Panc1 (cell line): ENCODE results near the gene NBEAL2. TPM values are rescaled to one million over a fixed set of nuclear protein-coding genes. Genes with fewer than 3 reads are reported as not detected.

Experiments
- ATAC-seq: fragments of 200-7000 bp; cut with Tn5 transposase; 2 replicates; pipeline ENCODE4 v1.9.1; 2020; ENCODE audit warnings: mild to moderate bottlenecking, moderate library complexity
- BruUV-seq: library from RNA; stranded (reverse); fragments of 400-500 nt; replicated peaks from 2 replicates; lab custom pipeline; 2021; lab: Mats Ljungman, UMichigan
- CTCF ChIA-PET: fragments of 300-600 bp; sonication (Branson Sonifier 250); formaldehyde crosslinking; loops from one replicate; lab custom pipeline; 2022; ENCODE audit warnings: antibody characterized with exemption; lab: Charles Lee
- POLR2A ChIA-PET: fragments of 300-600 bp; sonication (Branson Sonifier 250); formaldehyde crosslinking; loops from one replicate; lab custom pipeline; 2022; ENCODE audit warnings: antibody characterized with exemption; lab: Charles Lee
- DNase-seq: peaks from one replicate; pipeline ENCODE4 v3.0.0-alpha.2; 2010; ENCODE audit warnings: low read depth, low spot score
- H3K27ac ChIP-seq: 2 replicates; pipeline ENCODE4 v1.5.1; 2011; ENCODE audit warnings: mild to moderate bottlenecking, low read length, inconsistent platforms
- H3K27me3 ChIP-seq: fragments of 200-500 bp; sonication (Bioruptor generic); 2 replicates; pipeline ENCODE4 v1.6.0; 2014; ENCODE audit warnings: low read length, inconsistent platforms; ENCODE audit not compliant: control insufficient read depth, insufficient read depth
- H3K36me3 ChIP-seq: fragments of 200-500 bp; sonication (Bioruptor generic); 2 replicates; pipeline ENCODE4 v1.5.1; 2014; ENCODE audit warnings: inconsistent platforms, mild to moderate bottlenecking, low read length, moderate library complexity; ENCODE audit not compliant: control insufficient read depth, insufficient read depth
- H3K4me1 ChIP-seq: 2 replicates; pipeline ENCODE4 v1.5.1; 2011; ENCODE audit warnings: inconsistent platforms, mild to moderate bottlenecking, low read length, moderate library complexity; ENCODE audit not compliant: control insufficient read depth, insufficient read depth
- H3K4me3 ChIP-seq, 2 experiments: 2 replicates each; pipeline ENCODE4 v1.5.1; 2011 to 2012; ENCODE audit warnings: low read depth in 2 of 2, low read length in 2 of 2, mild to moderate bottlenecking in 2 of 2, inconsistent platforms in 1 of 2, moderate library complexity in 1 of 2
- H3K9me3 ChIP-seq: fragments of 200-500 bp; sonication (Bioruptor generic); 2 replicates; pipeline ENCODE4 v1.5.1; 2014; ENCODE audit warnings: low read depth, mild to moderate bottlenecking, inconsistent platforms, low read length, moderate library complexity; ENCODE audit not compliant: control insufficient read depth, insufficient read depth
- POLR2AphosphoS5 ChIP-seq: IDR thresholded peaks from 2 replicates; pipeline ENCODE4 v1.6.1; 2012; ENCODE audit warnings: mild to moderate bottlenecking, low read depth, low read length, moderate library complexity
- SIN3A ChIP-seq: IDR thresholded peaks from 2 replicates; pipeline ENCODE4 v1.6.1; 2012; ENCODE audit warnings: low read depth, mild to moderate bottlenecking, low read length, moderate library complexity, borderline replicate concordance; ENCODE audit not compliant: insufficient read depth
- TCF7L2 ChIP-seq: IDR thresholded peaks from 2 replicates; pipeline ENCODE4 v1.6.1; 2011; ENCODE audit warnings: mild to moderate bottlenecking, low read depth, low read length, inconsistent platforms
- in situ Hi-C: cut with HindIII; loops from 2 replicates; pipeline ENCODE4 v1.10.0; 2016; ENCODE audit warnings: low sequenced_read_pairs, low pct_unique_long_range_greater_than_20kb
- intact Hi-C: fragments of 100-400 bp; cut with micrococcal nuclease; formaldehyde crosslinking; loops from one replicate; pipeline ENCODE4 v1.10.0; 2022; ENCODE audit not compliant: unreplicated experiment
- total RNA-seq: library from RNA; stranded (reverse); gene quantifications from one replicate; pipeline ENCODE4 v1.2.1, GENCODE V29; 2021; ENCODE audit not compliant: unreplicated experiment
- TF ChIP-seq, protein P1 (sequence below): fragments of 450-650 bp; IDR thresholded peaks from 2 replicates; pipeline ENCODE4 v1.5.1; 2017; ENCODE audit warnings: mild to moderate bottlenecking
- TF ChIP-seq, protein P2 (sequence below), 2 experiments: IDR thresholded peaks; 2 replicates each; pipeline ENCODE4 v1.6.1; 2011 to 2012; ENCODE audit warnings: low read depth in 2 of 2, control low read depth in 1 of 2, low read length in 1 of 2, mild to moderate bottlenecking in 1 of 2, moderate library complexity in 1 of 2; ENCODE audit not compliant: insufficient read depth in 1 of 2

The NBEAL2 gene
- total RNA-seq, 1 experiment from 2014 or later, result 38.8 TPM

DNA sequence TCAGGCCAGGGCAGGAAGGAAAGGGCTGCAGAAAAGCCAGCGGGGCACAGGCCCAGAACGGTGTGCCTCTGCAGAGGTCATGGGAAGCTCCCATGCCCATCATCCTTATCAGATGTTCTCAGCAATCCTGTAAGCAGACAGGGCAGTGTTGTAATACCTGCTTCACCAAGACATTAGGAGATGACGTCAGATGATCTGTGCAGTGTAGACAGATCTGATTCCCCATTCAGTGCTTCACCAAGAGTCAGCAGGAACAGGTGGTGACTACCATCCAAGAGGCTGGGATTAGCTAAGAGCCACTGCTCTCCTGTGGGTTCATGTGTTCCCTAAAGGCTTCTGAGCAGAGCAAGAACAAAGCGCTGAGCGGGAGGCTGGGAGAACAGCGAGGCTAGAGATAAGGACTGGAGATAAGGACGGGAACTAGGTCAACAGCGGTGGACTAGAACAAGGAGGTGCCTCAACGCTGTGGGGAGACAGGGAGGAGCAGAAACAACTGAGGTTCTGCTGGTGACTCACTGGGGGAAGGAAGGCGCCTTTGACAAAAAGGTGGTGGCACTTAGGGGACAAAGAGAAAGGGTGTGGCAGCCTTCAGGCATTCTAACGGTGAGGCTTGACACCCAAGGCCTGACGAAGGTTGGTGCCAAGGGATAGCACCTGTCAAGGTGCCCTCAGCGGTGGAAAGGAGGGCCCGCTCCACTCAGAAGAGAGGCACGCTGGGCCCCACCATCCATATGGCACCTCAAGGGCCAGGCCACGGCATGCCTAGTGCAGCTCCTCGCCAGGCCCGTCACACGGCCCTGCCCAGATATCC is 31.3 kb upstream of the NBEAL2 start:
- intact Hi-C loops, result no loop called here
- H3K27me3 ChIP-seq, result no peaks in the 10 kb centered on the region
- ATAC-seq (0 out of 2 replicates have a peak, but pooled peaks have one; percentile 10), DNase-seq (no peak)
- CTCF ChIA-PET, result interaction anchor here (0.7 kb wide), 1 partner anchor 39 kb away, joined by 3 read pairs; no protein-coding TSS in a partner anchor
- TF ChIP-seq SIN3A (no peak), TCF7L2 (no peak), POLR2AphosphoS5 (no peak)
- TF ChIP-seq, protein P1, sequence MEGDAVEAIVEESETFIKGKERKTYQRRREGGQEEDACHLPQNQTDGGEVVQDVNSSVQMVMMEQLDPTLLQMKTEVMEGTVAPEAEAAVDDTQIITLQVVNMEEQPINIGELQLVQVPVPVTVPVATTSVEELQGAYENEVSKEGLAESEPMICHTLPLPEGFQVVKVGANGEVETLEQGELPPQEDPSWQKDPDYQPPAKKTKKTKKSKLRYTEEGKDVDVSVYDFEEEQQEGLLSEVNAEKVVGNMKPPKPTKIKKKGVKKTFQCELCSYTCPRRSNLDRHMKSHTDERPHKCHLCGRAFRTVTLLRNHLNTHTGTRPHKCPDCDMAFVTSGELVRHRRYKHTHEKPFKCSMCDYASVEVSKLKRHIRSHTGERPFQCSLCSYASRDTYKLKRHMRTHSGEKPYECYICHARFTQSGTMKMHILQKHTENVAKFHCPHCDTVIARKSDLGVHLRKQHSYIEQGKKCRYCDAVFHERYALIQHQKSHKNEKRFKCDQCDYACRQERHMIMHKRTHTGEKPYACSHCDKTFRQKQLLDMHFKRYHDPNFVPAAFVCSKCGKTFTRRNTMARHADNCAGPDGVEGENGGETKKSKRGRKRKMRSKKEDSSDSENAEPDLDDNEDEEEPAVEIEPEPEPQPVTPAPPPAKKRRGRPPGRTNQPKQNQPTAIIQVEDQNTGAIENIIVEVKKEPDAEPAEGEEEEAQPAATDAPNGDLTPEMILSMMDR, result no peak
- TF ChIP-seq, protein P2, sequence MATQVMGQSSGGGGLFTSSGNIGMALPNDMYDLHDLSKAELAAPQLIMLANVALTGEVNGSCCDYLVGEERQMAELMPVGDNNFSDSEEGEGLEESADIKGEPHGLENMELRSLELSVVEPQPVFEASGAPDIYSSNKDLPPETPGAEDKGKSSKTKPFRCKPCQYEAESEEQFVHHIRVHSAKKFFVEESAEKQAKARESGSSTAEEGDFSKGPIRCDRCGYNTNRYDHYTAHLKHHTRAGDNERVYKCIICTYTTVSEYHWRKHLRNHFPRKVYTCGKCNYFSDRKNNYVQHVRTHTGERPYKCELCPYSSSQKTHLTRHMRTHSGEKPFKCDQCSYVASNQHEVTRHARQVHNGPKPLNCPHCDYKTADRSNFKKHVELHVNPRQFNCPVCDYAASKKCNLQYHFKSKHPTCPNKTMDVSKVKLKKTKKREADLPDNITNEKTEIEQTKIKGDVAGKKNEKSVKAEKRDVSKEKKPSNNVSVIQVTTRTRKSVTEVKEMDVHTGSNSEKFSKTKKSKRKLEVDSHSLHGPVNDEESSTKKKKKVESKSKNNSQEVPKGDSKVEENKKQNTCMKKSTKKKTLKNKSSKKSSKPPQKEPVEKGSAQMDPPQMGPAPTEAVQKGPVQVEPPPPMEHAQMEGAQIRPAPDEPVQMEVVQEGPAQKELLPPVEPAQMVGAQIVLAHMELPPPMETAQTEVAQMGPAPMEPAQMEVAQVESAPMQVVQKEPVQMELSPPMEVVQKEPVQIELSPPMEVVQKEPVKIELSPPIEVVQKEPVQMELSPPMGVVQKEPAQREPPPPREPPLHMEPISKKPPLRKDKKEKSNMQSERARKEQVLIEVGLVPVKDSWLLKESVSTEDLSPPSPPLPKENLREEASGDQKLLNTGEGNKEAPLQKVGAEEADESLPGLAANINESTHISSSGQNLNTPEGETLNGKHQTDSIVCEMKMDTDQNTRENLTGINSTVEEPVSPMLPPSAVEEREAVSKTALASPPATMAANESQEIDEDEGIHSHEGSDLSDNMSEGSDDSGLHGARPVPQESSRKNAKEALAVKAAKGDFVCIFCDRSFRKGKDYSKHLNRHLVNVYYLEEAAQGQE (IDR thresholded peaks at IDR 0.05; ENCODE audit: insufficient read depth in 1 of 2, low read depth in 2 of 2, low read length in 1 of 2), result no peak
- no peak overlapping the region for H3K4me3 ChIP-seq
- POLR2A ChIA-PET, result no interaction called here
- no peaks in the 10 kb centered on the region for H3K9me3 ChIP-seq
- no TSS peak for BruUV-seq
- in situ Hi-C loops, result no loop called here
- H3K27ac ChIP-seq, result peak overlapping the region; percentile 51
- peaks cover 53% of the 10 kb centered on the region for H3K4me1 ChIP-seq
- H3K36me3 ChIP-seq, result no peaks in the 10 kb centered on the region; the same call in 1 of the 2 replicates

GRCh38 chr3:46948830-46949671 is 30.4 kb upstream of the NBEAL2 start:
- ChIA-PET CTCF (interaction anchor here (0.7 kb wide), 1 partner anchor 40 kb away, joined by 3 read pairs; no protein-coding TSS in a partner anchor), POLR2A (no interaction called here)
- no peak for TF ChIP-seq SIN3A
- TF ChIP-seq, protein P2 (IDR thresholded peaks at IDR 0.05; ENCODE audit: insufficient read depth in 1 of 2, low read depth in 2 of 2, low read length in 1 of 2), result no peak
- TF ChIP-seq TCF7L2, result no peak
- TF ChIP-seq, protein P1, result no peak
- no peak for TF ChIP-seq POLR2AphosphoS5
- ATAC-seq, result no peak
- no TSS peak for BruUV-seq
- DNase-seq, result no peak
- intact Hi-C loops, result no loop called here
- no peaks in the 10 kb centered on the region for H3K9me3 ChIP-seq
- in situ Hi-C loops, result no loop called here
- H3K27me3 ChIP-seq, result no peaks in the 10 kb centered on the region
- H3K36me3 ChIP-seq, result no peaks in the 10 kb centered on the region; the same call in 1 of the 2 replicates
- H3K4me1 ChIP-seq, result peaks cover 47% of the 10 kb centered on the region
- no peak overlapping the region; the same call in 1 of the 2 replicates for H3K27ac ChIP-seq
- H3K4me3 ChIP-seq, result no peak overlapping the region
